Stimulated activated CD8-positive, alpha-beta memory T cell treated with anti-CD3 and anti-CD28 coated beads, Interleukin-12 subunit alpha, Interleukin-12 subunit beta, amount 100 ng/mL, for 4 hours (primary cell): ENCODE results near the gene CXorf66.
"Not testable (repeated sequence)": the region's sequence is repeated elsewhere in the genome, so short reads cannot be mapped to it uniquely, and the experiment has no call there.

Source experiments
- DNase-seq: peaks from one replicate; pipeline ENCODE4 v3.0.0-alpha.2; 2020; ENCODE audit warnings: low read depth

Gene CXorf66

GRCh38 chrX:139929876-139930275 is 35.4 kb downstream of the CXorf66 start:
- no peak for DNase-seq

GRCh38 chrX:139924696-139925095 is 40.6 kb downstream of the CXorf66 start:
- DNase-seq: no peak

- no peak for DNase-seq
Measured at GRCh38 chrX:139924069-139924695, 41.1 kb downstream of the CXorf66 start.

- DNase-seq: not testable (repeated sequence)
Measured at GRCh38 chrX:139921142-139921541, 44.2 kb downstream of the CXorf66 start.

- no peak for DNase-seq
Measured at GRCh38 chrX:139920316-139920715, 45.0 kb downstream of the CXorf66 start.

- no peak for DNase-seq
Measured at GRCh38 chrX:139914421-139914820, 50.9 kb downstream of the CXorf66 start.

- no peak for DNase-seq
Measured at GRCh38 chrX:139909712-139910111, 55.6 kb downstream of the CXorf66 start.

GRCh38 chrX:139907078-139907477 is 58.2 kb downstream of the CXorf66 start:
- DNase-seq: no peak

GRCh38 chrX:139905743-139906142 is 59.6 kb downstream of the CXorf66 start:
- no peak for DNase-seq
